Stimulated activated CD8-positive, alpha-beta memory T cell treated with anti-CD3 and anti-CD28 coated beads, Interleukin-7, amount 100 ng/mL, for 48 hours (primary cell): ENCODE measurements around the gene CYP2E1.
"Not testable (repeated sequence)": the region's sequence is repeated elsewhere in the genome, so short reads cannot be mapped to it uniquely, and the experiment has no call there.

Experiments used
- DNase-seq, 2 donors: peaks; one replicate each; pipeline ENCODE4 v3.0.0-alpha.2; 2020; ENCODE audit warnings: low read depth in 1 of 2; ENCODE audit errors: extremely low read depth in 1 of 2

CYP2E1 gene

GRCh38 chr10:133528296-133528844 lies 1.2 kb downstream of the CYP2E1 start:
- DNase-seq: no peak

DNA sequence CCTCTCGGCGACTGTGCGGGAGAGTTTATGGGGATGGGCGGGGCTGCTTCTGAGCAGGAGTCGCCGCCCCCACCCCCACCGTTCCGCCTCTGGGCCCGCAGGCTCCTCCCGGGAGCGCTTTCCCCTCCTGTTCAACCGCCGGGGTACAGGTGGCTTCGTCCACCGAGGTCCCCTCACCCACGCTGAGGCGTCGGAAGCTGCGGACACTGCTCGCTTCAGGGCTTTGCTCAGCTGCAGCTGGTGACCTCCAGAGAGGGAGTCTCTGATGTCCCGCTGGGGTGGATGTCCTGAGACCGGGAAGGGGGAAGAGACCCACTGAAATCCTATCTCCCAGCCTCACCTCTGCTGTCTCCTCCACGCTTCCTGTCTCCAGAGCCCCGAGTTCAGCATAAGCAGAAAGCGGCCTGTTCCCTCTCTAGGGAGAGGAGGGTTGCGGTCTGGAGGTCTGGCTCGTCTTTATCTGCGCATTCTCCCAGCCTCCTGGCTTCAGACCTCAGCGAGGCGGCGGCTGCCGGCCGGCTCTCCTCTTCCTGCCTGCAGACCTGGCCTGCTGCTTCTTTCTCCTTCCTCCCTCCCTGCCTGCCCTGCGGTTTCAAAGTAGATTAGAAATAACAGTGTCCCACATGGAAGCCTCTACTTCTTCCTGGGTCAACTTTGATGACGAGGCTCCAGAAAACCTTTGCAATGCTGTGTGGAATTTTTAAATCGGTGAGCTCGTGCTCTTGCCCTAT lies 1.8 kb downstream of the CYP2E1 start:
- no peak for DNase-seq

DNA sequence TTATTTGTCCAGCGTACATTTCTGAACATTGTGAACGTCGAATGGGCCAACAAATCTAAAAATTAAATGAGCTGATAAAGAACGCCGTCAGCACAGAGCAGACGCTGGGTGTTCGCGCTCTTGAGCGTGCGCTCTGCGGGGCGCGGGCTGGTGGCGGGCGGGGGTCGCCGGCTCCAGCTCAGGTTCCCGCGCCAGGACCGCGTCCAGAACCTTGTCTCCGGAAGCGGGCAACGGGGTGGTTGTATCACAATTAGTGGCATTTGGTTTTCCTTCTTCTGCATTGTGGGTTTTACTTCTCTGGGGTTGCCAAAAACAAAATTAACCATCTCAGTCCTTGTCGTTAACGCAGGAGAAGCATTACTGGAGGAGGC lies 2.4 kb downstream of the CYP2E1 start:
- no peak for DNase-seq

- no peak for DNase-seq
Observed at GRCh38 chr10:133530506-133530905, 3.3 kb downstream of the CYP2E1 start.

DNA sequence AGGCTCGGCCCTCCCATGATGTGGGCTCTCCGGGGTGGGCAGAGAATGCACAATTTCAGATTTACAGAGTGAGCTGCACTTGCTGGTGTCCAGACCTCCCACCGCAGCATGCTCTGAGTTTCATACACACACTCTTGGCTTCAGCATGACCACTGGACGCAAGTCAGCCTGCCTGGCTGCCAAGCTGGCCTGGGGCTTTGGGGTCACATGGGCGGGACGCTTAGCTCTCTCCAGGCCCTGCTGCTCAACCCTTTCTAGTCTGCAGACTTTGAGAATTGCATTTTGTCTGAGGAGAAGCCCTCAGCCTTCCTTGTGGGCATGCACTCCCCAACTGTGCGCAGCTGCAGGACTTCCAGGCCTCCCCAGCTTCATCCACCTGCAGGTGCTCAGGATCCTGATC lies 5.7 kb downstream of the CYP2E1 start:
- DNase-seq: no peak

DNA sequence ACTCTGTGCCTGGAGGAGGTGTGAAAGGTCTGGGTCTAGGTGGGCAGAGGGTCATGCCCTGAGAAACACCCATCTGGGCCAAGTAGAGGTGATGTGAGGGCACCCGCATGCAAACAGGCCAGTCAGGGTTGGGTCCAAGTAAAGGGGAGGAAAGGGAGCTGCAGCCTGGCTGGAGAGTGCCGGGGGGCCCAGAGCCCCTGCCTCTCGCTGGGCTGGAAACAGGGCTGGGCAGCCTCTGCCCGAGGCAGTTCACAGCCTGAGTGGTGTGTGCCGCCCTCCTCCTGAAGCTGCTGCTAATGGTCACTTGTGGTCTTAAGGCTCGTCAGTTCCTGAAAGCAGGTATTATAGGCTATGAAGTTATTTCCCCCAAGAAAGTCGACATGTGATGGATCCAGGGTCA lies 7.3 kb downstream of the CYP2E1 start:
- DNase-seq: no peak

DNA sequence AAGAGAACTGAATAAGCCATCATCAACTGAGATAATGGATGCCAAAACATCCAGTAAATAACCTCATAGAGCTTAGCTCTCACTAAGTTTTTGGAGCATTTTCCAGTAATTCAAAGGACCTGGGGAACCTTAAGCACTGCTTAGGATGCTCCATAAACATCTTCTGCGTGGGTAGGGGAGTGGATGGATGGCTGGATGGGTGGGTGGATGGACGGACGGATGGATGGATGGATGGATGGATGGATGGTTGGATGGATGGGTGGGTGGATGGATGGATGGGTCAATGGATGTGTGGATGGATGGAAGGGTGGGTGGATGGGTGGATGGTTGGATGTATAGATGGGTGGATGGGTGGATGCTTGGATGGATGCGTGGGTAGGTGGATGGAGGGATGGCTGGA lies 9.0 kb downstream of the CYP2E1 start:
- DNase-seq: no peak

GRCh38 chr10:133537546-133538545 lies 10.7 kb downstream of the CYP2E1 start:
- DNase-seq: no peak

DNA sequence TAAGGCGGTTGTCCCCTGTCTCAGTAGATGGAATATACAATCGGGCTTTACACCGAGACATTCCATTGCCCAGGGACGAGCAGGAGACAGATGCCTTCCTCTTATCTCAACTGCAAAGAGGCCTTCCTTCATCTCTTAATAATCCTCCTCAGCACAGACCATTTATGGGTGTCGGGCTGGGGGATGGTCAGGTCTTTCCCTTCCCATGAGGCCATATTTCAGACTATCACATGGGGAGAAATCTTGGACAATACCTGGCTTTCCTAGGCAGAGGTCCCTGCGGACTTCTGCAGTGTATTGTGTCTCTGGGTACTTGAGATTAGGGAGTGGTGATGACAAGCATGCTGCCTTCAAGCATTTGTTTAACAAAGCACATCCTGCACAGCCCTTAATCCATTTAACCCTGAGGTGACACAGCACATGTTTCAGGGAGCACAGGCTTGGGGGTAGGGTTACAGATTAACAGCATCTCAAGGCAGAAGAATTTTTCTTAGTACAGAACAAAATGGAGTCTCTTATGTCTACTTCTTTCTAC lies 14.3 kb downstream of the CYP2E1 start:
- DNase-seq: not testable (repeated sequence)

- no peak for DNase-seq
Observed at GRCh38 chr10:133544506-133544905, 17.3 kb downstream of the CYP2E1 start.

DNA sequence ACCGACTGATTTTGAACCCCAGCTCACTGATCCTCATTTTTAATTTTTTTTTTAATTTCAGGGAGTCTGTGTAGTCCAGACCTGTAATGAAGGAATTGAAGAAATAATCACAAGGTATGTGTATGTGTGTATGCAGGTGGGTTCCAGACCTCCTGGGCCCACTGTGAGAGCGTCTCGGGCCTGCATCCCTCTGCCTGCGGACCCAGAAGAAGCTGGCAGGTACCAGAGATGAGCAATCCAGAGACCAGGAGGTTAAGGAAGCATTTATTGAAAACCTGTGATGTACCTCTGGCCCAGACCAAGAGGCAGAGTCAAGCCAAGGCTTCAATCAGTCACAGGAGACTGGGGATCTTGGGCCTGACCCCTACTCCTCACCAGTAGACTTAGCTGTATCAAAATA lies 27.4 kb downstream of the CYP2E1 start:
- no peak for DNase-seq

GRCh38 chr10:133555521-133555920 lies 28.4 kb downstream of the CYP2E1 start:
- DNase-seq: no peak

DNA sequence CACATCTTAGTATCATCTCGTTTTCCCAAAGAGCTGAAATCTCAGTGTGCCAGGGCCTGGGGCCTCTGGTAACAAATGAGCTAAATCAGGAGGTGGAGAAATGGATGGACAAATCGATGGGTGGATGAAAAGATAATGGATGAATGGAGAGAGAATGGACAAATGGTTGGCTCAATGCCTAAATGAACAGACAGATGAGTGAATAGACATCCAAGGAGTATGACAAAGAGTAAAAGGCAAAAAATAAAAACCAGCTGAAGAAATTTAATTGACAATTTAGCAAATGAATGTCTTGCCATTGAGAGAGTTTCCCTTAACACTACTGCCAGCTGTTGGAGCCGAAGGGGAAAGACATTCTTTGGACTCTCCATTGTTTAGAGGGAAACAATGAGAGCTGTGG lies 30.2 kb downstream of the CYP2E1 start:
- DNase-seq: no peak

DNA sequence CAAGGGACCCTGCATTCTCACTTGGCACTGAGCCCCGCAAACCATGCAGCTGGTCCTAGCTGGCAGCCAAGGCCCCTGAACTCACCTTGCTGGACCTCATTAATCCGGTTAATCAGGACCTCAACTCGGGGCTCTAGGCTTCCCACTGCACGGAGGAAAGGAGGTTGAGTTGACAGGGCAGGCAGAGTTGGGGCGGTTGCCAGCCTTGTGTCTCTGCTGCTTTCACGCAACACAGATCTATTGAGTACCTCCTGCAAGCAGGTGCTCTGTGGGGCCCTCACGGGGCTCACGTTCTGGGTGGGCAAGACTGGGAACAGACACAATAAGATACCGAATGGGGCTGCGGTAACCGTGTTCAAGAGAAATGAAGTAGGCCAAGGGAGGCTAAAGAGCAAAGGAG lies 32.1 kb downstream of the CYP2E1 start:
- DNase-seq: no peak

GRCh38 chr10:133564816-133565215 lies 37.7 kb downstream of the CYP2E1 start:
- DNase-seq: no peak

GRCh38 chr10:133565441-133566294 lies 38.5 kb downstream of the CYP2E1 start, which contains the start of gene SYCE1:
Gene SYCE1, minus strand, starts transcription at chr10:133565583. Its CDS starts 54 bp downstream, at chr10:133565529.
- DNase-seq: no peak

DNA sequence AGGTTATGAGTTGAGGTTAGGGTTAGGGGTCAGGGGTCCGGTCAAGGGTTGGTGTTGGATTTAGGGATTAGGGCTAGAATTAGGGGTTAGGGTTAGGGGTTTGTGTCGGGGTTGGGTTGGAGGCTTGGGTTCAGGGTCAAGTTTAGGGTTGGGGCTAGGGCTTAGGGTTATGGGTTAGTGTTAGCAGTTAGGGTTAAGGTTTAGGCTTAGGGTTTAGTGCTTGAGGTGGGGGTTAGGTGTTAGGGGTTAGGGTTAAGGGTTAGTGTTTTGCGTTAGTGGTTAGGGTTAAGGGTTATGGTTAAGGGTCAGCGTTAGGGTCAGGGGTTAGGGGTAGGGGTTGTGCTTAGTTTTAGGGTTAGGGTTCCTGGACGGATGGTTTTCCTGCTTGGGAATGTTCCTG lies 40.0 kb downstream of the CYP2E1 start:
- DNase-seq: no peak

- no peak for DNase-seq
Observed at GRCh38 chr10:133567609-133568286, 40.6 kb downstream of the CYP2E1 start.

DNA sequence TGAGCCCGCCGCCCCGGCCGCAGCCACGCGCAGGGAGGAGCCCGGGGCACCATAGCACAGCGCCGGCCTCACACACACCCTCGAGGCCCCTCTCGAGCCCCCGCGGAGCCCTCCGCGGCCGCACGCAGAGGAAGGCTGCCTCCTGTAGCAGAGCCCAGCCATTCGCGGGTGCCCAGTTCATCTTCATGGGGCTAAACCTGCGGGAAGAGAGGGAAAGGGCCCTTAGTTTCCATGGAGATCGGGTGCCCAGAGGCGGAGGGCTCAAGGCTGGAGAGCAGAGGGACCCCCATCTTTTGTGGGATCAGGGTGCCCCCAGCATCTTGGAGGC lies 41.1 kb downstream of the CYP2E1 start:
- DNase-seq: no peak
